GM12878 (cell line): ENCODE data around the gene NLRC3. TPM values are rescaled to one million over a fixed set of nuclear protein-coding genes. Genes with fewer than 3 reads are reported as not detected.

Source experiments
- ASH2L ChIP-seq: fragments of 300-600, 200-600 bp; sonication (generic); IDR thresholded peaks from 2 replicates; pipeline ENCODE4 v1.6.1; 2017; ENCODE audit warnings: low read depth, mild to moderate bottlenecking, borderline replicate concordance
- ATF2 ChIP-seq: IDR thresholded peaks from 2 replicates; pipeline ENCODE4 v1.6.1; 2012; ENCODE audit warnings: low read length, inconsistent platforms
- BCL11A ChIP-seq: IDR thresholded peaks from 2 replicates; pipeline ENCODE4 v1.6.1; 2011; ENCODE audit warnings: low read depth, low read length
- BRCA1 ChIP-seq: IDR thresholded peaks from 2 replicates; pipeline ENCODE4 v1.6.1; 2011; ENCODE audit warnings: low read depth, low read length, improper control_type of control experiment
- CHD4 ChIP-seq: fragments of 200-600 bp; sonication (generic); IDR thresholded peaks from 2 replicates; pipeline ENCODE4 v1.6.1; 2016; ENCODE audit warnings: mild to moderate bottlenecking
- E2F4 ChIP-seq: IDR thresholded peaks from 2 replicates; pipeline ENCODE4 v1.6.1; 2012; ENCODE audit warnings: low read depth, low read length, improper control_type of control experiment
- FOS ChIP-seq: IDR thresholded peaks from 3 replicates; pipeline ENCODE4 v1.6.1; 2011; ENCODE audit warnings: borderline replicate concordance; ENCODE audit not compliant: insufficient read length; ENCODE audit errors: extremely low read depth
- HDAC2 ChIP-seq: fragments of 200-600 bp; sonication (generic); IDR thresholded peaks from 2 replicates; pipeline ENCODE4 v1.6.1; 2017
- IRF5 ChIP-seq: fragments of 450-650 bp; IDR thresholded peaks from 2 replicates; pipeline ENCODE4 v1.6.1; 2017; ENCODE audit warnings: borderline replicate concordance
- JUND ChIP-seq: IDR thresholded peaks from 2 replicates; pipeline ENCODE4 v1.6.1; 2012; ENCODE audit warnings: low read depth, mild to moderate bottlenecking, low read length, improper control_type of control experiment, moderate library complexity
- NFYA ChIP-seq: IDR thresholded peaks from 2 replicates; pipeline ENCODE4 v1.6.1; 2011; ENCODE audit warnings: low read depth, mild to moderate bottlenecking, low read length, improper control_type of control experiment, borderline replicate concordance
- PML ChIP-seq: IDR thresholded peaks from 2 replicates; pipeline ENCODE4 v1.6.1; 2012; ENCODE audit warnings: low read length, inconsistent platforms
- RAD21 ChIP-seq: IDR thresholded peaks from 2 replicates; pipeline ENCODE4 v1.6.1; 2011; ENCODE audit warnings: mild to moderate bottlenecking, low read depth, low read length, moderate library complexity; ENCODE audit not compliant: insufficient read depth
- SREBF1 ChIP-seq: IDR thresholded peaks from 2 replicates; pipeline ENCODE4 v1.6.1; 2012; ENCODE audit warnings: mild to moderate bottlenecking, low read length
- TBL1XR1 ChIP-seq: IDR thresholded peaks from 2 replicates; pipeline ENCODE4 v1.6.1; 2012; ENCODE audit warnings: low read depth, low read length, improper control_type of control experiment
- TCF3 ChIP-seq: IDR thresholded peaks from 2 replicates; pipeline ENCODE4 v1.6.1; 2012; ENCODE audit warnings: low read depth, mild to moderate bottlenecking, low read length, borderline replicate concordance; ENCODE audit not compliant: insufficient read depth
- YY1 ChIP-seq: IDR thresholded peaks from 2 replicates; pipeline ENCODE4 v1.6.1; 2011; ENCODE audit warnings: low read depth, mild to moderate bottlenecking, low read length
- ZBTB33 ChIP-seq: fragments of 450-650 bp; IDR thresholded peaks from 2 replicates; pipeline ENCODE4 v1.6.1; 2017; ENCODE audit warnings: mild to moderate bottlenecking
- ZNF274 ChIP-seq: IDR thresholded peaks from one replicate; pipeline ENCODE4 v1.8.0; 2011; ENCODE audit not compliant: insufficient read length, insufficient read depth
- ZNF687 ChIP-seq: fragments of 450-650 bp; IDR thresholded peaks from 2 replicates; pipeline ENCODE4 v1.6.1; 2017; ENCODE audit warnings: mild to moderate bottlenecking, moderate library complexity
- polyA plus RNA-seq, 11 experiments: library from polyadenylated mRNA; depleted of rRNA in 4 of 11; unstranded in 6 of 11; stranded (reverse) in 5 of 11; fragments of >200 nt; fragmentation: Nextera tagmentation in 4 of 11; fragmentation: Illumina TruSeq in 1 of 11; extraction: Ambion mirVana in 4 of 11; extraction: Trizol in 1 of 11; gene quantifications; 1 replicate in 1 of 11; 2 replicates in 10 of 11; pipeline versions ENCODE4 v1.2.1 to v1.2.3, GENCODE V29; 2011 to 2016; ENCODE audit warnings: inconsistent platforms in 2 of 11, missing spikeins in 2 of 11, low read depth in 1 of 11
- total RNA-seq, 4 experiments: library from RNA; depleted of rRNA in 3 of 4; stranded (reverse); fragments of >200 nt in 3 of 4; fragmentation: Illumina TruSeq in 1 of 4; extraction: Trizol in 1 of 4; gene quantifications; 2 replicates each; pipeline versions ENCODE4 v1.2.1 to v1.2.3, GENCODE V29; 2013 to 2021

Gene NLRC3
- total and polyA plus RNA-seq, 10 of the 15 experiments (the other 5 are each of a cell fraction or from before 2014, with no cell fraction given): 2.2 to 17.8 (median 7.6) TPM

- no peak; the same call in 1 of the 2 replicates for TF ChIP-seq ZNF687
- TF ChIP-seq BRCA1: no peak
- TF ChIP-seq BCL11A: no peak
- TF ChIP-seq HDAC2: no peak
- TF ChIP-seq FOS: no peak
- TF ChIP-seq RAD21: no peak
- no peak; the same call in 1 of the 2 replicates for TF ChIP-seq TCF3
- no peak for TF ChIP-seq NFYA
- TF ChIP-seq ZNF274: no peak
- TF ChIP-seq JUND: no peak
- no peak for TF ChIP-seq PML
- TF ChIP-seq E2F4: no peak
- TF ChIP-seq ATF2: no peak
- TF ChIP-seq CHD4: no peak
- TF ChIP-seq ASH2L: no peak
- TF ChIP-seq YY1: no peak
- no peak for TF ChIP-seq SREBF1
- TF ChIP-seq IRF5: no peak
- TF ChIP-seq ZBTB33: no peak
- TF ChIP-seq TBL1XR1: no peak
Observed at GRCh38 chr16:3578610-3579551, 1.7 kb upstream of the NLRC3 start (continued).
